CMK (cell line): Measurements from ENCODE around the gene CTSA.

Source experiments
- DNase-seq: peaks from one replicate; pipeline ENCODE4 v3.0.0-alpha.2; 2010; ENCODE audit warnings: low read depth

Gene CTSA

GRCh38 chr20:45938727-45939438, 47.7 kb downstream of the CTSA start:
- DNase-seq = no peak

GRCh38 chr20:45940053-45940452, 48.9 kb downstream of the CTSA start:
- DNase-seq = no peak

GRCh38 chr20:45940469-45940868, 49.3 kb downstream of the CTSA start:
- DNase-seq = no peak

- no peak for DNase-seq
Measured at GRCh38 chr20:45943613-45944012, 52.5 kb downstream of the CTSA start.

- DNase-seq = no peak
Measured at GRCh38 chr20:45944151-45944964, 53.2 kb downstream of the CTSA start.

GRCh38 chr20:45944965-45945677, 54.0 kb downstream of the CTSA start:
- DNase-seq = no peak

GRCh38 chr20:45945678-45946148, 54.6 kb downstream of the CTSA start:
- DNase-seq = no peak

- no peak for DNase-seq
Measured at GRCh38 chr20:45946149-45946970, 55.2 kb downstream of the CTSA start.

- DNase-seq = no peak
Measured at GRCh38 chr20:45947110-45947866, 56.2 kb downstream of the CTSA start.

GRCh38 chr20:45948261-45948733, 57.2 kb downstream of the CTSA start:
- no peak for DNase-seq
